Stimulated activated CD4-positive, alpha-beta T cell treated with anti-CD3 and anti-CD28 coated beads, Interleukin-15, amount 100 ng/mL, for 24 hours (primary cell): Measurements from ENCODE around the gene CEP135.
A peak's percentile ranks its signal among the peaks of the same experiment; 100 is the strongest.
"Not testable (repeated sequence)": the region's sequence is repeated elsewhere in the genome, so short reads cannot be mapped to it uniquely, and the experiment has no call there.

Experiments
- DNase-seq: peaks from one replicate; pipeline ENCODE4 v3.0.0-alpha.2; 2020

The CEP135 gene

GRCh38 chr4:55948726-55949481 is at the start of gene CEP135:
Gene CEP135, plus strand, starts transcription at chr4:55948945. Its CDS starts 3,186 bp downstream, at chr4:55952131.
- DNase-seq = peak; percentile 94

GRCh38 chr4:55902677-55903076 is 46.1 kb upstream of the CEP135 start:
- no peak for DNase-seq

- DNase-seq = no peak
Measured at GRCh38 chr4:55903577-55903976, 45.2 kb upstream of the CEP135 start.

GRCh38 chr4:55904576-55904975 is 44.2 kb upstream of the CEP135 start:
- DNase-seq = no peak

- no peak for DNase-seq
Measured at GRCh38 chr4:55906323-55906722, 42.4 kb upstream of the CEP135 start.

GRCh38 chr4:55906989-55907388 is 41.8 kb upstream of the CEP135 start:
- peak; percentile 2 for DNase-seq

- no peak for DNase-seq
Measured at GRCh38 chr4:55907469-55907868, 41.3 kb upstream of the CEP135 start.

- no peak for DNase-seq
Measured at GRCh38 chr4:55910140-55910539, 38.6 kb upstream of the CEP135 start.

GRCh38 chr4:55912249-55912648 is 36.5 kb upstream of the CEP135 start:
- DNase-seq = no peak

GRCh38 chr4:55920571-55920970 is 28.2 kb upstream of the CEP135 start:
- DNase-seq = no peak

- DNase-seq = no peak
Measured at GRCh38 chr4:55921093-55921492, 27.7 kb upstream of the CEP135 start.

- no peak for DNase-seq
Measured at GRCh38 chr4:55925241-55925640, 23.5 kb upstream of the CEP135 start.

GRCh38 chr4:55926610-55927009 is 22.1 kb upstream of the CEP135 start:
- no peak for DNase-seq

- no peak for DNase-seq
Measured at GRCh38 chr4:55927803-55928437, 20.8 kb upstream of the CEP135 start.

- DNase-seq = no peak
Measured at GRCh38 chr4:55928846-55929245, 19.9 kb upstream of the CEP135 start.

GRCh38 chr4:55931043-55931442 is 17.7 kb upstream of the CEP135 start:
- DNase-seq = no peak

GRCh38 chr4:55931833-55932232 is 16.9 kb upstream of the CEP135 start:
- DNase-seq = no peak

GRCh38 chr4:55932511-55932910 is 16.2 kb upstream of the CEP135 start:
- no peak for DNase-seq

- DNase-seq = no peak
Measured at GRCh38 chr4:55933611-55934010, 15.1 kb upstream of the CEP135 start.

- not testable (repeated sequence) for DNase-seq
Measured at GRCh38 chr4:55935907-55936306, 12.8 kb upstream of the CEP135 start.

- no peak for DNase-seq
Measured at GRCh38 chr4:55938481-55938880, 10.3 kb upstream of the CEP135 start.

- DNase-seq = no peak
Measured at GRCh38 chr4:55939421-55939820, 9.3 kb upstream of the CEP135 start.

GRCh38 chr4:55941881-55942396 is 6.8 kb upstream of the CEP135 start:
- no peak for DNase-seq

GRCh38 chr4:55947254-55947882 is 1.4 kb upstream of the CEP135 start:
- peak; percentile 13 for DNase-seq
